ENCODE results near the gene TXNRD1. TPM values are rescaled to one million over a fixed set of nuclear protein-coding genes. Genes with fewer than 3 reads are reported as not detected.
"Not testable (repeated sequence)": the region's sequence is repeated elsewhere in the genome, so short reads cannot be mapped to it uniquely, and the experiment has no call there.

The TXNRD1 gene
- total RNA-seq, 4 donors from 2014 or later, result 94.1 to 240 (median 128) TPM

GRCh38 chr12:104250366-104251125 lies 35.0 kb downstream of the TXNRD1 start:
- TF ChIP-seq POLR2A (IDR thresholded peaks at IDR 0.05), result no peak
- TF ChIP-seq CTCF (IDR thresholded peaks at IDR 0.05), result no peak
- no peak for DNase-seq
- H3K27ac ChIP-seq, result no peak overlapping the region

GRCh38 chr12:104257913-104258472 lies 42.4 kb downstream of the TXNRD1 start:
- DNase-seq, result no peak
- Histone ChIP-seq H3K4me3 (no peak overlapping the region), H3K4me1 (no peaks in the 10 kb centered on the region), H3K36me3 (no peaks in the 10 kb centered on the region), H3K27me3 (no peaks in the 10 kb centered on the region), H3K9me3 (no peaks in the 10 kb centered on the region), H3K27ac (no peak overlapping the region)
- TF ChIP-seq CTCF (IDR thresholded peaks at IDR 0.05), result no peak
- no peak for TF ChIP-seq POLR2A (IDR thresholded peaks at IDR 0.05)

More at GRCh38 chr12:104250366-104251125, 35.0 kb downstream of the TXNRD1 start:
- Histone ChIP-seq H3K4me1 (no peaks in the 10 kb centered on the region), H3K4me3 (no peak overlapping the region), H3K36me3 (no peaks in the 10 kb centered on the region), H3K9me3 (no peaks in the 10 kb centered on the region), H3K27me3 (no peaks in the 10 kb centered on the region)

GRCh38 chr12:104258476-104259067 lies 43.0 kb downstream of the TXNRD1 start:
- Histone ChIP-seq H3K4me3 (no peak overlapping the region), H3K27me3 (no peaks in the 10 kb centered on the region), H3K36me3 (no peaks in the 10 kb centered on the region), H3K4me1 (no peaks in the 10 kb centered on the region), H3K27ac (no peak overlapping the region), H3K9me3 (no peaks in the 10 kb centered on the region)
- no peak for TF ChIP-seq CTCF (IDR thresholded peaks at IDR 0.05)
- no peak for TF ChIP-seq POLR2A (IDR thresholded peaks at IDR 0.05)
- DNase-seq, result no peak

DNA sequence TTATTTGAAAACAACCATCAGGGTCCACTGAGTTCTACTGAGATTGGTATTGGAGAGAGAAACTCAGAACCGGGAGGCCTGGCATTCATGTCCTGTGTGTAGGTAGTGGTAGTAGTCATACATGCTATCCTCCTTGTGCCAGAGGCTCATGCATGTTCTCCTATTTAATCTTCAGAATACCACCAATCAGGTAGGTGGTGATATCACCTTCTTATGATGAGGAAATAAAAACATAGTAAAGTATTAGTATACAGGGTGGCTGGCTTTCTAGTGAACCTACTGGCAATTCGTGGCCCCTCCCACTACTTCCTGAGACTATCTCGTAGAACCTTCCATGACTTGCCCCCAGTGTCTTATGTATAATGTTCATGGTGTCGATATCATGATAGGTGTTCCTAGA lies 47.4 kb downstream of the TXNRD1 start:
- TF ChIP-seq CTCF (IDR thresholded peaks at IDR 0.05) (no peak), POLR2A (IDR thresholded peaks at IDR 0.05) (no peak)
- Histone ChIP-seq H3K27me3 (no peaks in the 10 kb centered on the region), H3K9me3 (no peaks in the 10 kb centered on the region), H3K4me3 (no peak overlapping the region), H3K4me1 (no peaks in the 10 kb centered on the region), H3K27ac (no peak overlapping the region), H3K36me3 (no peaks in the 10 kb centered on the region)
- DNase-seq, result no peak

GRCh38 chr12:104263580-104264358 lies 48.2 kb downstream of the TXNRD1 start:
- H3K36me3 ChIP-seq, result no peaks in the 10 kb centered on the region
- no peak overlapping the region for H3K4me3 ChIP-seq
- no peak for TF ChIP-seq CTCF (IDR thresholded peaks at IDR 0.05)
- no peak for TF ChIP-seq POLR2A (IDR thresholded peaks at IDR 0.05)
- H3K4me1 ChIP-seq, result no peaks in the 10 kb centered on the region
- no peaks in the 10 kb centered on the region for H3K9me3 ChIP-seq
- no peaks in the 10 kb centered on the region for H3K27me3 ChIP-seq
- no peak for DNase-seq
- H3K27ac ChIP-seq, result no peak overlapping the region

DNA sequence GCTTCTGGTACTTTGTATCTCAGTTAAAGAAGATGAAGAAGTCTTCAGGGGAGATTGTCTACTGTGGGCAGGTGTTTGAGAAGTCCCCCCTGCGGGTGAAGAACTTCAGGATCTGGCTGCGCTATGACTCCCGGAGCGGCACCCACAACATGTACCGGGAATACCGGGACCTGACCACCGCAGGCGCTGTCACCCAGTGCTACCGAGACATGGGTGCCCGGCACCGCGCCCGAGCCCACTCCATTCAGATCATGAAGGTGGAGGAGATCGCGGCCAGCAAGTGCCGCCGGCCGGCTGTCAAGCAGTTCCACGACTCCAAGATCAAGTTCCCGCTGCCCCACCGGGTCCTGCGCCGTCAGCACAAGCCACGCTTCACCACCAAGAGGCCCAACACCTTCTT lies 49.9 kb downstream of the TXNRD1 start:
- not testable (repeated sequence) for H3K9me3 ChIP-seq, H3K4me1 ChIP-seq, H3K4me3 ChIP-seq, H3K27me3 ChIP-seq, DNase-seq, H3K27ac ChIP-seq, H3K36me3 ChIP-seq

Measured in Peyer's patch (tissue), 4 donors.